IPS-15b (cell line): ENCODE data around the gene TOM1L2.

Source experiments
- H3K27me3 ChIP-seq: one replicate; pipeline ENCODE4 v1.6.1; 2013; ENCODE audit warnings: low read length; ENCODE audit not compliant: control insufficient read depth, insufficient read depth
- H3K36me3 ChIP-seq: one replicate; pipeline ENCODE4 v1.6.1; 2013; ENCODE audit warnings: low read length; ENCODE audit not compliant: control insufficient read depth, insufficient read depth
- H3K4me1 ChIP-seq: one replicate; pipeline ENCODE4 v1.6.1; 2013; ENCODE audit warnings: mild to moderate bottlenecking, low read length; ENCODE audit not compliant: control insufficient read depth, insufficient read depth
- H3K4me3 ChIP-seq: one replicate; pipeline ENCODE4 v1.5.1; 2013; ENCODE audit warnings: low read depth, low read length
- H3K9ac ChIP-seq: one replicate; pipeline ENCODE4 v1.6.1; 2013; ENCODE audit warnings: low read depth, mild to moderate bottlenecking, low read length
- H3K9me3 ChIP-seq: one replicate; pipeline ENCODE4 v1.6.1; 2013; ENCODE audit warnings: mild to moderate bottlenecking, low read length; ENCODE audit not compliant: control insufficient read depth, insufficient read depth

Gene TOM1L2

DNA sequence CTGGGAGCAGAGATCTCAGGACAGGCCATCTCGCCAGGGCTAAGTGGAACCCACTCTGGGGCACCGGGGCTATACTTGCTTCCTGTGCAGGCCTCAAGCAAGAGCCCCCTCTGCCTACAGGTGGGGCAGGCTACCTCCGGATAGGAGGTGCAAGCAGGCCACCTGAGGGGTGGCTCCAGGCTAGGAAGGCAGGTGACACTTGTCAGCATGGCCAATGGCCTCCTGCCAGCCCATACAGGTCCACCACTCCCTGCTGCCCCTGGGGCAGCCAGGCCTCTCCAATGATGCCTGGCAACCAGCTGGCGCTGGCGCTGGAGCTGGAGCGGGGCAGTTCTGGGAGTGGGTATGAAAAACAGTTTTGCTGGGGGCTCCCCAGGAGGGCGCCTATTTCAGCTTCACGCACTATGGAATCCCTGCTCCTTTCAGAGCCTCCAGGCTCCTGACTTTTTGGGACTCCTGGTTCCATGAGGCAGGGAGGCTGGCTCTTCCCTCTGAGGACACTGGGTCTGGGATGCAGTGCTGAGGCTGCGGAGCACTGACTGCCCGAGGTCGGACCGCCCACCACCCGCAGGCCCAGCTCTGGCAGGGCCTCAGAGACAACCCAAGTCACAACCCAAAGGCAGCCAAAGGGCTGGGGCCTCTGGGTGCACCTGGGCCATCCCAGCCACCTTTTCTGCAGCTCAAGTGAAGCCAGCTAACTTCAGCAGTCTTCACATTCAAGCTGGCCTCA, 127.0 kb downstream of the TOM1L2 start:
- no peak overlapping the region for H3K9ac ChIP-seq
- no peak overlapping the region for H3K4me3 ChIP-seq
- H3K9me3 ChIP-seq: no peaks in the 10 kb centered on the region
- H3K27me3 ChIP-seq: no peaks in the 10 kb centered on the region
- H3K36me3 ChIP-seq: no peaks in the 10 kb centered on the region
- peaks cover 9% of the 10 kb centered on the region for H3K4me1 ChIP-seq

DNA sequence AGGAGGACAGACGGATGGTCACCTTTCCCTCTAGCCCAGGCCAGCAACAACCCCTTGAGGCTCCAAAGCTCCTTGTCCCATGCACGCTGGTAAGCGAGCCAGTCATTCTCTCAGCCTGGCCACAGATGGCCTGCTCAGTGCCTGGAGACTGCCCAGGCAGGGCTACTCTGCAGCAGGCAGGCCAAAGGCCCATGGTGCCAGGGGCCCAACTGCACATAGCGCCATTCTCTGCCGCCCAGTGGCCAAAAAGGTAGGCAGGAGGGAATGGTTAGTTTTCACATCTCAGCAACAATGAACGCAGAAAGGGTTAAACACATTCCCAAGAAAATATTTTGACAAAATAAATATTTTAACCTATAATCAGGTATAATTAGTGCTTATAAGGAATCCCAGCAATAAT, 127.7 kb downstream of the TOM1L2 start:
- H3K9me3 ChIP-seq: no peaks in the 10 kb centered on the region
- peaks cover 10% of the 10 kb centered on the region for H3K4me1 ChIP-seq
- H3K4me3 ChIP-seq: no peak overlapping the region
- H3K36me3 ChIP-seq: no peaks in the 10 kb centered on the region
- no peak overlapping the region for H3K9ac ChIP-seq
- H3K27me3 ChIP-seq: no peaks in the 10 kb centered on the region

DNA sequence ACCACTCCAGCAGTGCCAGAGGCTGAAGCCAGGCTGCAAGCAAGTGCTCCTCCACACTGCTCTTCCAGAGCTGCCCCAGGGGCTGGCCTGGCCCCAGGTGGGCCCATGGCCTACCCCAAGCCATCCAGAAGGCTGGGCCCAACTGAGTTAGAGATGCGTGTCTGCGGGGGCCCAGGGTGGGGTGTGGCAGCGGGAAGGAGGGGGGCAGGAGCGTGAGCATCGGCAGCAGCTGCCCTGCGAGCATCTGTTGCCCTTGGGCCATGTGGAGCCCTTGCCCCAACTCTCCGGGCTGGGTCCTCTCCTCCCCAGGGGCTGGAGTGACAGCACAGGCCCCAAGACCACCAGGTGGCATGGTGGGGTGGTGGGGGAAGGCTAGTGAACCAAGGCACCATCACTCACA, 128.1 kb downstream of the TOM1L2 start:
- Histone ChIP-seq H3K9me3 (no peaks in the 10 kb centered on the region), H3K4me1 (peaks cover 14% of the 10 kb centered on the region), H3K9ac (peak overlapping the region; percentile 24), H3K27me3 (no peaks in the 10 kb centered on the region), H3K36me3 (no peaks in the 10 kb centered on the region), H3K4me3 (no peak overlapping the region)

DNA sequence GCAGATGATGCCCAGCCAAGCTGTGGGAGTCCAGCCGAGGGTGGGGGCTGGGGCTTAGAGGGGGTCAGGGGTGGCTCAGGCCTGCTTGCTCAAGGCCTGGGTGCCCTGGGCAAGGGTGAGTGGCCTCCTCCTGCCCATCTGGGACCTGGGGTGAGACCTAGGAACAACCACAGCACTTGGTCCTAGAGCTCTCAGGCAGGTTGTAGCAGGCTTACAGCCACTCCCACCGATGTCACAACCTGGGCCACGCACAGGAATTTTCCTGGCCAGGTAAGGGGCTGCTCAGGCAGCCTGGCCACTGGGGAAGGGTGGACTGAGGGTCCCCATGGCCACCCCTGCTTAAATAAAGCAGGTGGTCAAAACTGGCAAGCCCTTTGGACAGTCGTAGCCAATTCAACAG, 129.1 kb downstream of the TOM1L2 start:
- H3K36me3 ChIP-seq: no peaks in the 10 kb centered on the region
- H3K27me3 ChIP-seq: no peaks in the 10 kb centered on the region
- H3K4me1 ChIP-seq: peaks cover 16% of the 10 kb centered on the region
- no peak overlapping the region for H3K4me3 ChIP-seq
- no peaks in the 10 kb centered on the region for H3K9me3 ChIP-seq
- H3K9ac ChIP-seq: no peak overlapping the region

DNA sequence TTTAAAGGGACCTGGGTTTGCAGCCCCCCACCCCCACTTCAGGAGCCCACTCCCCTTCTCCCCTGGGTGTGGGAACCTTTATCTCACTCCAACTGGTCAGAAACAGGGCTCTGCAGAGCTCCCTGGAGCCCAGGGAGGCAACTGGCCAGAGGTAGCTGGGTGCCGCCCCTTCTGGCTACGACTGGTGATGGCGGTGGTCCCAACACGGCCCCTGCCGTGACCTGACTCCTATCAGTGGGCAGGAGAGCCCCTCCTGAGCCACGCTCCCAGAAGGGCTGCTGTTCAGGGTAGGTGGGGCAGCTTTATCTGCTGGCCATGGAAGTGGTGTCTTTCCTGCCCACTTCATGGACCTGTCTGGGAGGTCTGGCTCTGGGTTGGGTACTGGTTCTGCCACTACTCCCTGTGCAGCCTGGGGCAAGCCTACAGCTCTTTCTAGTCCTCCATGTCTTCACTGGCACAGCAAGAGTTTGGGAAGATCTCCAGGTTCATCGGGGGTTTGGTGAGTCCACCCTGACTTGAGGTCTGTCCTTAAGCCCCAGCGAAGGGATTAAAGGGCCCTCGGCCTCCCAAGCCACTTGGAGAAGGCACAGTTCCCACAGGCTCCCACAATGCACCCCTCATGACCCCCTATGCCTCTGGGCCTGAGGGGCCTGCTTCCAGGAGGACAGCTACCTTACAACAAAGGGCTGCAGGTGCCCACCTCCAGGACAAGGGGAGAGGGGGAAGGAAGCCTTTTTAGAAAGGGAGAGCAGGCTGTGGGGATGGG, 129.9 kb downstream of the TOM1L2 start:
- H3K4me1 ChIP-seq: peaks cover 24% of the 10 kb centered on the region
- H3K27me3 ChIP-seq: no peaks in the 10 kb centered on the region
- H3K9ac ChIP-seq: no peak overlapping the region
- H3K9me3 ChIP-seq: no peaks in the 10 kb centered on the region
- no peak overlapping the region for H3K4me3 ChIP-seq
- H3K36me3 ChIP-seq: no peaks in the 10 kb centered on the region

DNA sequence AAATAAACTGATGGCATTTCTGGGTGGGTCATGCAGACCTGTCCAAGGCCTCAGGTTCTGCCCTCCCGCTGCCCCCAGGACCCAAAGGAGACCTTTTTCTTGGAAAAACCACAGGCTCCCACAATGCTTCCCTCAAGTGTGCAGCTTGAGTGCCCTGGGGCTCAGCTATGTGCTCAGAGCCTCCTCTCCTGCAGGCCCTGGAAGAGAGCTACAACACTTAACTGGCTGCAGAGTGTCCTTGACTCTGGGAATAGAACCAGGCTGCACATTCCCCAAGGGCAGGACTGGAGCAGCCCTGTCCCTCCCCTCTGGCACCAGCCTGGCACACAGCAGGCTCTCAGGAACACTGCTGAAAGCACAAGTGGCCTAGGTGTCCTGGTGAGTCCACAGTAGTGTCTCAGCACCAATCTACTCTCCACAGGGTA, 130.6 kb downstream of the TOM1L2 start:
- no peaks in the 10 kb centered on the region for H3K36me3 ChIP-seq
- H3K9me3 ChIP-seq: no peaks in the 10 kb centered on the region
- no peaks in the 10 kb centered on the region for H3K27me3 ChIP-seq
- H3K4me1 ChIP-seq: peaks cover 27% of the 10 kb centered on the region
- no peak overlapping the region for H3K4me3 ChIP-seq
- no peak overlapping the region for H3K9ac ChIP-seq

DNA sequence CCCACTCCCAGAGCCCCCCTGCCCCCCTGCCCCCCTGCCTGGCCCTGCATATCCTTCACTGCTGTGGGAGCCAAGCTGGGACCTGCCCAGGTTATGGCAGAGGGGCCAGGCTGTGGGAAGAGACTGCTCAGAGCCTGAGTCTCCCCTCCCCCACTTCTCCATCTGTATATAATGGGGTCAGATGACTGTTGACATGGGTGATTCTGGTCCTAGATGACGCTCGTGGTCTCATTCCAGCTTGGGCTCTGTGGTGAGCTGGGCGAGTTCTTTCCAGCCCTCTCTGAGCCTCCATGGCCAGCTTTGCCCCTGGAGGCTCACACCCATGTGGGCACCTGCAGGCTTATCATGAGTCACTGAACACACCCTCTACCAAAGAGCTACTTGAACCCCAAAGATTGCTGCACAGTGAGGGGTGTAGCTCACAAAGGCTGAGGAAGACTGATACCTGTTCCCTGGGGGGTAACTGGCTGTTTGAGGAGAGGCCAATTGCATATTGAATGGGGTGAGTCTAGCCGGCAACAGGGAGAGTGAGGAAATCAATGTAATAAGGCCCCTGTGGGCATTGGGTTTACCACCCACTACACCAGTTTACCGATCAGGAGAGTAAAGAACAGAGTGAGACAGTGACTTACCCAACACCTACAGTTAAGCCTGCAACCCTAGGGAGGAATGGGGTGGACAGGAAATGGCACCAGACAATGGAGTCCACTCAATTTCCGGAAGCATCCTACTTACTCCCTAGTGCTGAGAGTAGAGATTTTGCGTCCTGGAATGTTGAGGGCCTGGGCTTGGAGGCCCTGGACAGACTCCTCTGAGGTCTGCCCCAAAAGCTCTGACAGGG, 131.2 kb downstream of the TOM1L2 start:
- Histone ChIP-seq H3K4me3 (peak overlapping the region; percentile 49), H3K9ac (no peak overlapping the region), H3K4me1 (peaks cover 27% of the 10 kb centered on the region), H3K27me3 (no peaks in the 10 kb centered on the region), H3K9me3 (no peaks in the 10 kb centered on the region), H3K36me3 (no peaks in the 10 kb centered on the region)

DNA sequence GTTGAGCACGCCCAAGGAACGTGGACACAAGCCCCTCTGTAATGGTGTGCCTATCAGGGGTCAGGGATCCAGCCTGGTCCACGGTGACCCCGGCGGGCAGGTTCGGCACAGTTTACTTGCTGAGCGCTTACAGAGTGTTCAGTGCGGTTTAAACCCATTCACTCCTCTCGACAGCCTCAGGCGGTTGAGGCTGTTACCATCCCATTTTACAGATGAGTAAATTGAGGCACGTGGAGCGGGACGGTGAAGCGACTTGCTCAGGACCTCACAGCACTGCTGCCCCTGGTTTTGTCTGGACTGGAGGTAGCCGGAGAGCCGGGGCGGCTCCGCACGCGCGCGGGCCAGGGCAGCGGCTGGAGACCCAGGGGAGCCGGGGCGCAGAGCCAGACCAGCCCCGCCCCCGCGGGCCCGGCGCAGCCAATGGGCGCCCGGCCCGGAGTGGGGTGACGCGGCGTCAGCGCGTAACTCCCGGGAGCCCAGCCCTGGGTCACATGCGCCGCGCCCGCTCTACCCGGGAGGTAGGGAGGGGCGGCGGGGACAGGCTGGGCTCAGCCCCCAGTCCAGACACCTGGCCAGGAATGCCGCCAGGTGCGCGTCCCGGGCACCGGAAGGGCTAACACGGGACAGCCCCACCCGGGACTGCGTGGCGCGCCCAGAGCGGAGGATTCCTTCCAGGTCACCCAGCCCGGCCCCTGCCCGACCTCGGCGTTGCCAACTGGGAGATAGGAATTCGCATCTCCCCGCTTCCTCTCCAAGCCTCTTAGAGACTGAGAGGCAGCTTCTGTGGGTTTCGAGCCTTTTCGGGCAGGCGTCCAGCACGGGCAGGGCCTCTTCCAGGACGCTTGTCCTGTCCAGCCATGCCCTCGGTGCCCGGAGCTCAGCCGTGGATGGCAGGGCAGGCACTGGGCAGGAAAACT, 132.2 kb downstream of the TOM1L2 start:
- peak overlapping the region; percentile 88 for H3K9ac ChIP-seq
- peak overlapping the region; percentile 69 for H3K4me3 ChIP-seq
- H3K36me3 ChIP-seq: no peaks in the 10 kb centered on the region
- peaks cover 34% of the 10 kb centered on the region for H3K4me1 ChIP-seq
- H3K27me3 ChIP-seq: no peaks in the 10 kb centered on the region
- H3K9me3 ChIP-seq: no peaks in the 10 kb centered on the region

DNA sequence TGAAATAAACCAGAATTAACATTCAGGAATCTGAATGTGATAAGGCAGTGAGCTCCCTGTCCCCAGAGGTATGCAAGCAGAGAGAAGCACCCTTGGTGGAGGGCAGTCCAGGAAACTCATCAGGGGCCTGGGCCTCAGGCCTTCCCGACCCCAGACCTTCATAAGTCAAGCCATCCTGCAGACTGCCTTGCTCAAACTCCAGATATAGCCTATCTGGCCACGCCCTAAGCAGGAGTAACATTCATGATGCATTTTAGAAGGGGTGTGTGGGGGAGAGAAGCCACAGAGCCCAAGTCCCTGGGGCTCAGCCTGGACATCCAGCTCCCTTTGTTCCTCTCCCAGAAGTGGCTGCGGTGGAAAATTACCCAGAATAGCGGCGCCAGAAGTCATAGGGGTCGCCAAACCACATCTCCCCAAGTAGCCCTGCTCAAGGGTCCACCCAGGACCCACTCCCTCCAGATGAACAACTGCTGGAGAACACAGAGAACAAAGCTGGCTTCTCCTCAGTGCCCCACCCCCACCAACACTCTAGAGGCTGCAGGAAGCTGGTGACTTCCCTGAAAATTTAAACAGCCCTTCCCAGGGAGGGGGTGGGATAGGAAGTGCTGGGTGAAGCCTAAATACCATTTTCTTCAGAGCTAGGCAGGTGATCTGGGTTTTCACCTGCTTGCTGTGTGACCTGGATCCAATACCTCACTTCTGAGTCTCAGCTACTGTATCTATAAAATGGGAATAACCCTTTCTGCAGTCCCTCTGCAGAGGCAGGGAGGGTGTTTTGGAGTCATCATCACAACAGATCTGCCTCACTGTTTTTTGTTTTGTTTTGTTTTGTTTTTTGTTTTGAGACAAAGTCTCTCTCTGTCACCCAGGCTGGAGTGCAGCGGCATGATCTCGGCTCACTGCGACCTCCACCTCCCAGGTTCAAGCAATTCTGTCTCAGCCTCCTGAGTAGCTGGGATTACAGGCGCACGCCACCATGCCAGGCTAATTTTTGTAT, 133.9 kb downstream of the TOM1L2 start:
- Histone ChIP-seq H3K36me3 (no peaks in the 10 kb centered on the region), H3K27me3 (no peaks in the 10 kb centered on the region), H3K4me1 (peaks cover 34% of the 10 kb centered on the region), H3K9me3 (no peaks in the 10 kb centered on the region), H3K9ac (peak overlapping the region; percentile 65), H3K4me3 (peak overlapping the region; percentile 30)

DNA sequence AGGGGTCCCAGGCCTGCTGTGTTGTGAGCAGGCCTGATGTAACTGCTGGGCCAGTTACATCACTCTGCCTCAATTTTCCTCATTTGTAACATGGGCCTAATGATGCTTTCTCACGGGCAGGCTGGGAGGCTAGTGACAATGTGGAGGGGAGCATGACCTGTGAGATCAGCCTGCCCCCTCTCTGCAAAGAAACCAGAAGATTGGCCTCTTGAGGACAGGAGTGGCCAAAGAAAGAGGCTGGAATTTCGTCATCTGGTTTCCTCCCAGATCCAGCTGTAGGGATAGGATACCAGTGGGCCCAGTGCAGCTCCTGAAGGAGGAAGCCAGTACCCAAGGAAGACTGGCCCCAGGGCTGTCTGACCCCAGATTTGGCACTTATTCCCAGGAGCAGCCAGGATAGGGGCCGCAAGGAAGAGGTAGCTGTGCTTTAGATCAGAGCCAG, 134.8 kb downstream of the TOM1L2 start:
- H3K36me3 ChIP-seq: no peaks in the 10 kb centered on the region
- H3K9ac ChIP-seq: peak overlapping the region; percentile 65
- peak overlapping the region; percentile 79 for H3K4me3 ChIP-seq
- H3K4me1 ChIP-seq: peaks cover 34% of the 10 kb centered on the region
- H3K27me3 ChIP-seq: no peaks in the 10 kb centered on the region
- H3K9me3 ChIP-seq: no peaks in the 10 kb centered on the region
